GM23248 (cell line): ENCODE data around the gene ACSL6.

ENCODE experiments used
- EZH2 ChIP-seq: fragments of 200-600 bp; sonication (generic); IDR thresholded peaks from 2 replicates; pipeline ENCODE4 v1.6.1; 2018; ENCODE audit warnings: antibody characterized with exemption, mild to moderate bottlenecking; ENCODE audit not compliant: insufficient read depth, poor library complexity, severe bottlenecking
- EZH2phosphoT487 ChIP-seq: fragments of 200-600 bp; sonication (generic); IDR thresholded peaks from 2 replicates; pipeline ENCODE4 v1.6.1; 2018; ENCODE audit warnings: antibody characterized with exemption, moderate library complexity, mild to moderate bottlenecking, low read depth; ENCODE audit not compliant: insufficient read depth

- TF ChIP-seq EZH2phosphoT487 (no peak), EZH2 (no peak)
Observed at GRCh38 chr5:131984956-131985665, 26.3 kb downstream of the ACSL6 start.
